Stimulated activated CD4-positive, alpha-beta T cell treated with anti-CD3 and anti-CD28 coated beads, Interleukin-1b, Interleukin-23, amount 100 ng/mL, for 48 hours (primary cell): ENCODE data around the gene FOXO6.

Source experiments
- DNase-seq: peaks from one replicate; pipeline ENCODE4 v3.0.0-alpha.2; 2020

Gene FOXO6

DNA sequence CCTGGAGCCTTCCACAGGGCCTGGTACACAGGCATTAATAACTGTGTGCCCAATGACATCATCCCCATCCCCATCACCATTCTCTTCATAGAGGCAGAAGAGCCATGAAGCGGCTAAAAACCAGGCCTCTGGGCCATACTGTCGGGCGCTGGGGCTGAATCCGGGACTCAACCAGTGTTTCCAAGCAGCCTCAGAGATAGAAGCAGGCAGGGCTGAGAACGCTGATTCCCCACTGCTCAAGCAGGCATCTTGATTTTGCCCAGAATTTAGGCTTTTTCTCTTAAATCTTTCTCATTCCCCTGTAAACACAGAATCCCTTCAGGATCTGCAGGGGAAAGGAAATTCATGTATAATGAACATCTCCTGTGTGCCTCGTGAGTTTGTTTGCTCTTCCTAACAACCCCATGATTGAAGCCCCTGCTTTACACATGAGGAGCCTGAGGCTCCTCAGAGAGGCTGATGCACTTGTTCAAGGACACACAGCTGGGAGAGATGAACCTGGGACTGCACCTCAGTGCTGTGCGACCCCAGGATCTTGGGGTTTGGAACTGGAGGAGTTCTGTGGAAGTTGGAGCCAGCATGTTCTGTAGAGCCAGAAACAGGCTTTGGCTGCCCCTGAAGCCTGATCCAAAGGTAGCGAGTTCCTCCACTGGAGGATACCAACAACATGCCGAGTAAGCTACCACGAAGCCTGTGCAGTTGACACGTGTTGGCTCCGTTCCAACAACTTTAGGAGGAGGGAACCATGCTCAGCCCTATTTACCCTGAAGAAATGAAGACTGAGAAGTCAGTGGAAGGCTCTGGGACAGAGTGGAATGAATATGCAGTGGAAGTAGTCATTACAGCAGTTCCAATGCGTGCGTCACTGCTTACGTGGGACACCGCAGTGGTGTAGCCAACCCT lies 67.8 kb downstream of the FOXO6 start:
- DNase-seq, result no peak

DNA sequence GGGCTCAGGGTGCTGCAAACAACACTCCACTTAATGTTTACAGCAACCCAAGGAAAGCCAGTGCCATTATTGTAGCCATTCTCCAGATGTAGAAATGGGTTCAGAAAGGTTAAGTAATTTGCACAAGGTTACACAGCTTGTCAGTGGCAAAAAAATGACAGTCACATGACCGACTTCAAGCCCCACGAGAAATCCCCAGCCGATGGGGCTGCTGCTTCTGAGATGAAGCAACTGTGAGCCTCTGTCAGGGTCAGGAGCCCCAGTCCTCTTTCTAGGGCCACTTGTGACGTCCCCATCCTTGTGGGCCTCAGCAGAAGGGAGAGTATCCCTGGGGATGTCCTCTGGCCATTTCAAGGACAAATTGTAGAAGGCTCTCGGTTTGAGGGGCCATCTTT lies 68.4 kb downstream of the FOXO6 start:
- no peak for DNase-seq

DNA sequence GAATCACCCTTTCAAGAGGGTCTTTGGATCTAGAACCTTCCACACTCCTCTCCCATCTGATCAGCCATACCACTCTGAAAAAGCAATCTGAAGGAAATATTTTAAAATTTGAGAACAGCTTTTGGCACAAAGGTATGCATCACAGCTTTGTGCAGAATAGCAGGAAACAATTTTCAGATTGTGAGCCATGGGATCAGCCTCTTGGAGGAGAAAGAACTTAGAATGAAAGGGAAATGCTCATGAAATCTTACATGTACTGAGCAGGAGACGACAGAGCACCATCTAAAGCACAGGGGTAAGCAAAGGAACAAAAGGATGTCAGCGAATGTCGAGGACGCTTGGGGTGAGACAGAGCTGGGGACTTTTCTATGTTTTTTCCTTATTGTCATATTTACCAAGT lies 68.8 kb downstream of the FOXO6 start:
- no peak for DNase-seq

DNA sequence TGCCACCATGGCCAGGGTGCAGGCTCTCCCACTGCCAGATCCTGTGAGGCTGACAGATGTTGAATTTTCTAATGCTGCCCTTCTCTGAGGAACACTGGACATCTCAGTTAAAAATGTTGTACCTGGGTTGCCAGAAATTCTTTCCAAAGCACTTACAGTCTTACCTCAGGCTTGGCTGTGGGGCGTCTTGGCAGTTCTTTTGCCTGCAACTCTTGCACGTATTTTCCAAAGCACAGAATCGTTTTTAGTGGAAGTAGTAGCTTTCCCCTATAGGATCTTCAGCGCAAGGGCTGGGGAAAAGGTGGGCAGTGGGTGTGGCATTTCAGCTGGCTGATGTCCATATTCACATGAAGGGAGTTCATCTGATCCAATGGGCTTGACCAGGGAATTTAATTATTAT lies 69.3 kb downstream of the FOXO6 start:
- no peak for DNase-seq

DNA sequence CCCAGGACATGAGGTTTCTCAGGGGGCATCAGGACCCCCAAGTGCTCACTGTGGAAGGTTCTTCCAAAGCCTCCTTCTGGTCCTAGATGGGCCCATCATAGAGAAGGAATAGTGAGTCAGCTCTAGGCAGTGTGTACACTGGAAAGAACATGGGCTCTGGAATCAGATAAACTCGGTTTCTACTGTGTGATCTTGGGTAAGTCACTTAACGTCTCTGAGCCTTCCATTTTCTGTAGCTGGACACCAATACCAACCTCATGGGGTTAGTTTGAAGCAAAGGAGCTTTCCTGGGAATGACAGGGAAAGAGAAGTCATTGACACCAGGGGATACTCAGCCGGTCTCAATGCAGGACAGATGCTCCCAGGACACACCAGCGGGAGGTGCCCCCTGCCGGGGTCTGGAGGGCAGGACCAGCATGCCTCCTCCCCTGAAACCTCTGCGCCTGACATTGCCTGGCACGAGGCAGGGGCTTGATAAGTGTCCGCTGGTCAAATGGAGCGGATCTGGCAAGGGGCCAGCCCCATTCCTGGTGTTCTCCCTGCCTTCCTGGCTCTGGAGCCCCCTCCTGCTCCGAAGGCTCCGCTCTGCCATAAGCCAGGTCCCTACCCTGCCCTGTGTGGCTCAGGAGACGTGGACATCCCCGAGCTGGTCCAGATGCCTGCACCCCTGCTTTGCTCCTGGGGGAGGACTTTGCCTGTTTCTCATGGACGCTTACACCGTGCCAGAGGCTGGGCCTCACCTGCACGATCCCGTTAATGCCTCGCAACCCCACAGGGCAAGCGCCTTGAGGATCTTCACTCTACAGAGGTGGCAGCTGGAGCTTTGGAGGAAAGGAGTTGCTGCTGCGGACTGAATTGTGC lies 70.5 kb downstream of the FOXO6 start:
- DNase-seq, result no peak
